HG03159 (cell line): Measurements from ENCODE around the gene KRT82.

Source experiments
- ATAC-seq: cut with Tn5 transposase; IDR thresholded peaks from one replicate; pipeline ENCODE4 v1.9.1; 2021; ENCODE audit warnings: mild to moderate bottlenecking, moderate library complexity; ENCODE audit not compliant: unreplicated experiment

Gene KRT82

GRCh38 chr12:52363111-52363679, 42.9 kb downstream of the KRT82 start:
- ATAC-seq = no peak

- ATAC-seq = no peak
These were observed 43.9 kb downstream of the KRT82 start for GRCh38 chr12:52362118-52362726.

- no peak for ATAC-seq
These were observed 44.6 kb downstream of the KRT82 start for GRCh38 chr12:52361553-52361952.

- no peak for ATAC-seq
These were observed 45.4 kb downstream of the KRT82 start for GRCh38 chr12:52360663-52361271.

GRCh38 chr12:52360106-52360662, 46.0 kb downstream of the KRT82 start:
- ATAC-seq = no peak

GRCh38 chr12:52359621-52360061, 46.5 kb downstream of the KRT82 start:
- ATAC-seq = no peak

GRCh38 chr12:52358575-52359350, 47.4 kb downstream of the KRT82 start:
- ATAC-seq = peak; percentile 94

GRCh38 chr12:52356762-52357580, 49.2 kb downstream of the KRT82 start:
- no peak for ATAC-seq

GRCh38 chr12:52356031-52356761, 49.9 kb downstream of the KRT82 start:
- no peak for ATAC-seq

GRCh38 chr12:52355176-52355575, 51.0 kb downstream of the KRT82 start:
- ATAC-seq = no peak

GRCh38 chr12:52354200-52354599, 51.9 kb downstream of the KRT82 start:
- ATAC-seq = no peak

- ATAC-seq = no peak
These were observed 52.4 kb downstream of the KRT82 start for GRCh38 chr12:52353766-52354165.

- ATAC-seq = no peak
These were observed 53.2 kb downstream of the KRT82 start for GRCh38 chr12:52352951-52353350.

- ATAC-seq = no peak
These were observed 54.7 kb downstream of the KRT82 start for GRCh38 chr12:52351196-52352059.

- no peak for ATAC-seq
These were observed 55.3 kb downstream of the KRT82 start for GRCh38 chr12:52350786-52351185.

GRCh38 chr12:52350021-52350620, 56.0 kb downstream of the KRT82 start:
- ATAC-seq = no peak

- ATAC-seq = no peak
These were observed 56.9 kb downstream of the KRT82 start for GRCh38 chr12:52349196-52349595.
